Umbilical cord (tissue), 2 donors: ENCODE data around the gene YEATS4. TPM values are rescaled to one million over a fixed set of nuclear protein-coding genes. Genes with fewer than 3 reads are reported as not detected.
"Not testable (repeated sequence)": the region's sequence is repeated elsewhere in the genome, so short reads cannot be mapped to it uniquely, and the experiment has no call there.

Experiments used
- DNase-seq: peaks from one replicate; pipeline ENCODE4 v3.0.0-alpha.2; 2015; ENCODE audit warnings: low spot score
- total RNA-seq: library from RNA; depleted of rRNA; stranded (reverse); fragments of >200 nt; gene quantifications from one replicate; pipeline ENCODE4 v1.2.3, GENCODE V29; 2014; ENCODE audit warnings: low replicate concordance; ENCODE audit not compliant: insufficient read depth

The YEATS4 gene
- 3.6 TPM for total RNA-seq

DNA sequence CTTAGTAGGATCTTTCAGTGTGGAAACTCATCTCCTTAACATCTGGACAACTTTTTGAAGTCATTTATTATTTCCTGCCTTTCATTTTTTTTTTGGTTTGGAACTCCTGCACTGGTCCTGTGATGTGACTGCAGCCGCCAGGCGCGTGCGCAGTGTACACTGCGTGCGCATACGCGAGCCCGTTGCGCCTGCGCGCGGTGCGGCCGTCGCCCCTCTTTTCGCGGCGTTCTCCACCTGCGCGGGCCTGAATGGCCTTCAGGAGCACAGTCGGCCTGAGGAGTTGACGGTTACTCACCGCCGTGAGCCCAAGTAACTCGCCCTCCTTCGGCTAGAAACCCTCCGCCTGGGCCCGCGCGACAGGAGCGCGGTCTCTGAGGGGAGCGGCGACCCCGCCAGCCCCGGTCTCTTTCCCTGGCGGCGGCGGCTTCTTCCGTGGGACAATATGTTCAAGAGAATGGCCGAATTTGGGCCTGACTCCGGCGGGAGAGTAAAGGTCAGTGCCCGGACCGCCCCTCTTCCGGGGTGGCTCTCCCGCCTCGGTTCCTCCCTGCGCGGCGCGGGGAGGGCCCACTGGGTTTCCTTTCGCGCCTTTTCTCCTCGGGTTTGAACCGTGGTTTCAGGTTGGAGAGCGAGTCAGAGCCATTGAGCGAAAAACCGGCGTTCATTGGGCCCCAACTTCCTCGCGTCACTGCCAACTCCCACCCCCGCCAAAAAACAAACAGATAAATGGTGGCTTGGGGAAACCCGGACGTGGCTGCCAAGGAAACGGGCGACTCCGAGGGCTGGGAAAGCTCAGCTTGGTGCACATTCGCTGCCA lies at the start of gene YEATS4:
Gene YEATS4 (plus strand): TSS at position 213 of the 817 bp plus-strand sequence. CDS start 230 bp downstream, at position 443.
- DNase-seq: peak; percentile 93

DNA sequence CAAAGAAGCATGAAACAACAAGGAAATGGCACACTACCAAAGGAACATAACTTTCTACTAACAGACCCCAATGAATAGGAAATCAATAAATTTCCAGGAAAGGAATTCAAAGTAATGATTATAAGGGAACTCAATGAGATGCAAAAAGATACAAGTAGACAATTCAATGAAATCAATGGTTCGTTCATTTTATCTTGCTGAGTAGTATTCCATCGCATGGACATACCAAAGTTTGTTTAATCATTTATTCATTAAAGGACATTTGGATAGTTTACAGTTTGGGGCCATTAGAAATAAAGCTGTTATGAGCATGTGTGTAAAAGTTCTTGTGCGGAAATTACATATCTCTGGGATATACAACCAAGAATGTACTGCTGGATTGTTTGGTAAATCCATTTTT lies 46.3 kb upstream of the YEATS4 start:
- no peak for DNase-seq

DNA sequence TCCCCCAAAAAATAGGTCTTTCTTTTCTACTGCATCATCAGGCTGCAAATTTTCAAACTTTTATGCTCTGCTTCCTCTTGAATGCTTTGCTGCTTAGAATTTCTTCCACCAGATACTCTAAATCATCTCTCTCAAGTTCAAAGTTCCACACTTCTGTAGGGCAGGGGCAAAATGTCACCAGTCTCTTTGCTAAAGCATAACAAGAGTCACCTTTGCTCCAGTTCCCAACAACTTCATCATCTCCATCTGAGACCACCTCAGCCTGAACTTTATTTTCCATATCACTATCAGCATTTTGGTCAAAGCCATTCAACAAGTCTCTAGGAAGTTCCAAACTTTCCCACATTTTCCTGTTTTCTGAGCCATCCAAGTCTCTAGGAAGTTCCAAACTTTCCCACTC lies 42.8 kb upstream of the YEATS4 start:
- not testable (repeated sequence) for DNase-seq

DNA sequence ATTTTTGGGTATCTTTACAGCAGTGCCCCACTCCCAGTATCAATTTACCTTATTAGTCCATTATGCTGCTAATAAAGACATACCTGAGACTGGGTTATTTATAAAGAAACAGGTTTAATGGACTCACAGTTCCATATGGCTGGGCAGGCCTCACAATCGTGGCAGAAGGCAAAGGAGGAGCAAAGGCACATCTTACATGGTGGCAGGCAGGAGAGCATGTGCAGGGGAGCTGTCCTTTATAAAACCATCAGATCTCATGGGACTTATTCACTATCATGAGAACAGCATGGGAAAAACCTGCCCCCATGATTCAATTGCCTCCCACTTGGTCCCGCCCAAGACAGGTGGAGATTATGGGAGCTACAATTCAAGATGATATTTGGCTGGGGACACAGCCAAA lies 42.3 kb upstream of the YEATS4 start:
- DNase-seq: not testable (repeated sequence)

DNA sequence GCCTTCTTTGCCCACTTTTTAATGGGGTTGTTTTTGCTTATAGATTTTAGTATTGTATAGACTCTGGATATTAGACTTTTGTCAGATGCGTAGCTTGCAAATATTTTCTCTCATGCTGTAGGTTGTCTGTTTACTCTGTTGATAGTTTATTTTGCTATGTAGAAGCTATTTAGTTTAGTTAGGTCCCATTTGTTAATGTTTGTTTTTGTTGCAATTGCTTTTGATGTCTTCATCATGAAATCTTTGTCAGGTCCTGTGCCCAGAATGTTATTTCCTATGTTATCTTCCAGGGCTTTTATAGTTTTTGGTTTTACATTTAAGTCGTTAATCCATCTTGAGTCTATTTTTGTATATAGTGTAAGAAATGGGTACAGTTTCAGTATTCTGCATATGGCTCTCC lies 41.3 kb upstream of the YEATS4 start:
- no peak for DNase-seq

GRCh38 chr12:69321351-69321750 lies 38.2 kb upstream of the YEATS4 start:
- DNase-seq: no peak

- no peak for DNase-seq
Observed at GRCh38 chr12:69324797-69325466, 34.6 kb upstream of the YEATS4 start.

GRCh38 chr12:69328426-69328825 lies 31.1 kb upstream of the YEATS4 start:
- DNase-seq: no peak

GRCh38 chr12:69329669-69330428 lies 29.7 kb upstream of the YEATS4 start:
- DNase-seq: no peak

- peak; percentile 29 for DNase-seq
Observed at GRCh38 chr12:69330475-69331473, 28.8 kb upstream of the YEATS4 start.

- DNase-seq: no peak
Observed at GRCh38 chr12:69331519-69331908, 28.0 kb upstream of the YEATS4 start.

GRCh38 chr12:69331909-69332684 lies 27.4 kb upstream of the YEATS4 start:
- no peak for DNase-seq

DNA sequence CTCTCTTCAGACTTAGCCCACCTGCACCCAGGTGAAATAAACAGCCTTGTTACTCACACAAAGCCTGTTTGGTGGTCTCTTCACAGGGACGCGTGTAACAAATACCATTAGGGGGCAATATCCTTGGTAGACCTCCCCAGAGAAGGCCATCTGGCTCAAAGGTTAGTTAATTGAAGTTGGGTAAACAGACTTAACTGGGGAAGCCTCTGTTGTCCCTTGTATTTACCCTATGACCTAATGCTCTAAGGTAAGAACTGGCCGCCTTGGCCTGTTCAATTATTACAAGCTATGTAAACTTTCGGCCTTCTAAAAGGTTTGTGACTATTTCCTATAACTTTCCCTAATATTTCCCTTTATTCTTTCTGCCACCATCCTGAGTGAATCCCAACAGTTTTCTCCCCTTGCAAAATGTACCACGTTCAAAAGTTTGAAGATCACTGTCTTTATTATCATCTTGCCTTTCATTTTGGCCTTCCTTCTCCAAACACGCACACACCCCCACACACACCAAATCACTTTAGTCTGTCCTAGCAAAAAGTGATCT lies 26.7 kb upstream of the YEATS4 start:
- no peak for DNase-seq

- no peak for DNase-seq
Observed at GRCh38 chr12:69334158-69334557, 25.4 kb upstream of the YEATS4 start.

GRCh38 chr12:69337311-69338090 lies 22.0 kb upstream of the YEATS4 start:
- DNase-seq: no peak

DNA sequence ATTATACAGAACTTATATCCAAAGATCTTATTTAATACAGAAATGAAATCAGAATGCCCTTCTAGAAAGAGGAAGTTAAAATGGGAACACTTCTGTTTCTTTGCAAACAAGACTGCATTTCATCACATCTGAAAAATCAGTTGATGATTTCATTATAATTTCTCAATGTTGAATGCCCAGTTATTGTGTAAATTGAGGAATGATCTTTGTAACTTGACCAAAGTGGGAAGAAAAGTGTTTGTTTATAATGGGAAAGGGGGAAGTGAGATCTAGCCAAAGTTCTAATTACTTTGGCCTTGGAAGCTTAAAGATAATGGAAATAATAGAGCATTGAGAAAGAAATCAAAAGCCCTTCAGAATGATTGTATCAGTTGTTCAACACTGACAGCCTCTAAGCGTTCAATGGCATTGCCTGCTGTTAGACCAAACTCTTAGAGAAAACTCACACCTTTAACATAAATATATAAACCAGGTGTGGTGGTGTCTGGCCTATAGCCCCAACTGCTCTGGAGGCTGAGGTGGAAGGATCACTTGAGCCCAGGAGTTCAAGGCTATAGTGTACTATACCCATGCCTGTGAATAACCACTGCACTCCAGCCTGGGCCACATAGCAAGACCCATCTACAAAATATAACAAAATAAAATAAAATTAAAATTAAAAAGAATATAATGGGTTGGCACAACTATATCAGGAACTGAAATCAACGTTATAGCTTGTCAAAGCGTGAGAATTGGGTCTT lies 21.3 kb upstream of the YEATS4 start:
- DNase-seq: no peak

- no peak for DNase-seq
Observed at GRCh38 chr12:69338936-69339335, 20.6 kb upstream of the YEATS4 start.

DNA sequence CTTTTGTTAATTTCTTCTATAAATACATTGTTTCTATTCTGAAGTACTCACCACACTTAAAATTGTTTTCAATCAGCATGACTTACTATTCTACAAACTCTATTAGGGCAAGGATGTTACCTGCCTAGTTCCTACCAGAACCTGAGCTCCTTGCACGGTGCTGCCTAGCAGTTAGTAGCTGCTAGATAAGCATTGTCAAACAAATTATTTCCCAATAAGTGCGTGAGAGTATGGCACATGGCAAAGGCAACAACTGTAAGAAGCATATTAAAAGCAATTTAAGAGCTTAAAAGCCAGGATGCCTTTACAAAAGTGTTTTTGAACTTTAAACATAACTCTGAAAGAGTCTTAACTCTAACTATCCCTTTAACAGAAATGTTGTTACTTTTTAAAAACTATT lies 19.5 kb upstream of the YEATS4 start:
- no peak for DNase-seq
